Stimulated activated CD4-positive, alpha-beta T cell treated with anti-CD3 and anti-CD28 coated beads, Interleukin-1b, Interleukin-23, amount 100 ng/mL, for 24 hours (primary cell): ENCODE results near the gene NOL9.
A peak's percentile ranks its signal among the peaks of the same experiment; 100 is the strongest.

ENCODE experiments used
- DNase-seq, 4 experiments: peaks; one replicate each; pipeline ENCODE4 v3.0.0-alpha.2; 2020; ENCODE audit warnings: low read depth in 4 of 4, low spot score in 1 of 4

The NOL9 gene

DNA sequence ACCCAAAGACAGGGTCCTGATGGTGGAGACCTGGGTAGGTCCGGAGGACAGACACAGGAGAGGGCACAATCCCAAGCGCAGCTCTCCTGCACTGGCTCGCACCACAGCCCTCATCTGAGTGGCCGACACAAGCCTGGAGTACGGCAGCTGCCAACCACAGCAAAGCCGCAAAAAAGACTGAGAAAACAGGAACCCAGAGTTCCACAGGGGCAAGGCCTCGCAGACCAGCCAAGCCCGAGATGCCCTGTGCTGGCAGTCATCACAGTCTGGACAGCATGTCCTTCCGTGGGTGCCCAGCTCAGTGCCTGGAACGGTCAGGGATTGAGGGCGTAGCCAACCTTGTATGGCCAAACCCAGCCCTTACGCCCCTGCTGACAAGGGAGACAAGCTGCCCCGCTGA, 36.9 kb upstream of the NOL9 start:
- DNase-seq = no peak

GRCh38 chr1:6590046-6590445, 35.7 kb upstream of the NOL9 start:
- no peak for DNase-seq

- DNase-seq = no peak
These were observed 34.7 kb upstream of the NOL9 start for GRCh38 chr1:6588893-6589520.

GRCh38 chr1:6588128-6588892, 34.0 kb upstream of the NOL9 start:
- DNase-seq = no peak

- DNase-seq = no peak
These were observed 33.1 kb upstream of the NOL9 start for GRCh38 chr1:6587261-6588005.

- DNase-seq = no peak
These were observed 32.1 kb upstream of the NOL9 start for GRCh38 chr1:6586404-6586816.

- DNase-seq = no peak
These were observed 31.5 kb upstream of the NOL9 start for GRCh38 chr1:6585841-6586240.

DNA sequence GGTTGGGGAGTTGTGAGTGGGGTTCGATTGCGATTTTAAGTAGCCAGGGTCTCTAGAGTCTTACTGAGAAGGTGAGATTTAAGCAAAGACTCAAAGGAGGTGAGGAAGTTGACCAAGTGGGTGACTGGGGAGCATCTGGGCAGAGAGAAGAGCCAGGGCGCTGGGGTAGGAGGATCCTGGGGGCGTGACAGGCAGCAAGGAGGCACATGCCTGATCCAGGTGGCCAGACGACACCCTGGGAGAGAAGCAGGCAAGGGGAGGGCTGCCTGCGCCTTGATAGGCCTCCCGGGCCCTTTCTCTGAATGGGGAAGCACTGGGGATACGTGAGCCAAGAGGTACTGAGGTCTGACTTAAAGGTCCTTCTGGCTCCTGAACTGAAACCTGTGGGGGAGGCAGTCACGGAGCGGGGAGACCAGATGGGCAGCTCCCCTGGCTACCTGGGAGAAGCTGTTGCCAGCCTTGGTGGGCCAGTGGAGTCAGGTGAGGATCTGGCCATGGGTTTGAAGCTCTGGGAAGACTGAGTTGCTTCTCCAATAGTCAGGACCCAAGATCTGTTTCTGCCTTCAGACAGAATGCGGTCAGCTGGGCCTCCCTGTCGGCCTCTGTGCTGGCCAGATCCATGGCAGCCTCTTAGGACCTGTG, 30.9 kb upstream of the NOL9 start:
- no peak for DNase-seq

- DNase-seq = no peak
These were observed 30.1 kb upstream of the NOL9 start for GRCh38 chr1:6584126-6585080.

DNA sequence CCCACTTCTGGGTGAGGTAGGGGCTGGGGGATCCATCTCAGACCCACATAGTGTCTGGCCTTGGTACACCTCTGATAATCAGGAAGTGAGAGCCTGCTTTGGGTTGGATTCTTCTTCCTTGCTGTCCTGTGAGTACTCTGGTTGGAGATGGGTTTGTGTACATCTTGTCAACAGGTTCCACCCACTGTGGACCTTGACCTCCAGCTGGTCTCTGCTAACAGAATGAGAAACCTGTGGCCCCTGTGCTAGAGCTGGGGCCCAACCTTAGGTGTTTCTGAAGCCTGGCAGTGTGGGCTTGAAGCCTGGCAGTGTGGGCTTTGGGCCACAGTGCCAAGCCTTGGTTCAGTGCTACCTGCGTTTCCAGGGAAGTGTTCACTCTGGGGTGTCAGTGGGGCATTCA, 28.1 kb upstream of the NOL9 start:
- DNase-seq = no peak

GRCh38 chr1:6581561-6582305, 27.4 kb upstream of the NOL9 start:
- DNase-seq = no peak

GRCh38 chr1:6580593-6581409, 26.5 kb upstream of the NOL9 start:
- no peak for DNase-seq

- no peak for DNase-seq
These were observed 25.8 kb upstream of the NOL9 start for GRCh38 chr1:6580119-6580592.

GRCh38 chr1:6579374-6580118, 25.2 kb upstream of the NOL9 start, which contains the start of gene ZBTB48:
ZBTB48 (plus strand) TSS chr1:6579994; CDS start chr1:6580610, 616 bp downstream.
- peak; percentile 90 to 98 (median 94) for DNase-seq

DNA sequence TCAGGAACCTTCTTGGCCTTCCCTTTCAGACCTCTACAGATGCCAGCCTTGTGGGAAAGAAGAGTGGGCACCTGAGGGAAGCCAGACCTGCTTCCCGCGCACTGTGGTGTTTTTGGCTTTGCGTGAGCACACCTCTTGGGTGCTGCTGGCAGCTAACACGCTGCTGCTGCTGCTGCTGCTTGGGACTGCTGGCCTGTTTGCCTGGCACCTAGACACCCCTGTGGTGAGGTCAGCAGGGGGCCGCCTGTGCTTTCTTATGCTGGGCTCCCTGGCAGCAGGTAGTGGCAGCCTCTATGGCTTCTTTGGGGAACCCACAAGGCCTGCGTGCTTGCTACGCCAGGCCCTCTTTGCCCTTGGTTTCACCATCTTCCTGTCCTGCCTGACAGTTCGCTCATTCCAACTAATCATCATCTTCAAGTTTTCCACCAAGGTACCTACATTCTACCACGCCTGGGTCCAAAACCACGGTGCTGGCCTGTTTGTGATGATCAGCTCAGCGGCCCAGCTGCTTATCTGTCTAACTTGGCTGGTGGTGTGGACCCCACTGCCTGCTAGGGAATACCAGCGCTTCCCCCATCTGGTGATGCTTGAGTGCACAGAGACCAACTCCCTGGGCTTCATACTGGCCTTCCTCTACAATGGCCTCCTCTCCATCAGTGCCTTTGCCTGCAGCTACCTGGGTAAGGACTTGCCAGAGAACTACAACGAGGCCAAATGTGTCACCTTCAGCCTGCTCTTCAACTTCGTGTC, 24.5 kb upstream of the NOL9 start:
- no peak for DNase-seq

DNA sequence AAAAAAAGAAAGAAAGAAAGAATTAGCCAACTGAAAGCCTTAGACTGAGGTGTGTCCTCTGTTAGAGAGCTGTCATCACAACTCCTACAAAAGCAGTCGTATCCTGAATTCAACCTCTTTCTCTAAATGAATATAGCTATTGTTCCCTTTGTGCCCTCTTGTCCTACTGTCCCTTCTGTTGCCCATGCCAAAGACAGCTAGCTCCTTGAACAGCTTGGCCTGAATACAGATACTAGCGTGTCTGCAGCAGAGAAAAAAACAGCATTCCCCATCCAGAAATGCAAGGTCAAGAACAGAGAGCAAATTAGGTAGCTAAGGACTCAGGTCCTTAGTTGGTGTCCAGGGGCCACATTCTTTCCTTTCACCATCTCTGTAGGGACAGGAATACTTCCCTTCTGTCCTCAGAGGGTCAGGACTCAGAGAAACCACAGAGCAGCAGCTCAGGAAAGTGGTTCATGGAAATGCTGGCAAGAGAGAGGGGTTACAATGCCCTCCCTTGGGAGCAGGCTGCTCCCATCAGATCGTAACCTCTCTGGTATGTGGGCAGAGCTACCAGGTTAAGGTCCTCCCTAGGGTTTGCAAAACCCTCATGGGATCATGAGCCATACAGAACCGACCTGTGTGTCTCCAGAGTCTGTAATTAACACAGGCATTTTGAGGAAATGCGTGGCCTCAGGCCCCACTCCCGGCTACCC, 23.7 kb upstream of the NOL9 start:
- no peak for DNase-seq

DNA sequence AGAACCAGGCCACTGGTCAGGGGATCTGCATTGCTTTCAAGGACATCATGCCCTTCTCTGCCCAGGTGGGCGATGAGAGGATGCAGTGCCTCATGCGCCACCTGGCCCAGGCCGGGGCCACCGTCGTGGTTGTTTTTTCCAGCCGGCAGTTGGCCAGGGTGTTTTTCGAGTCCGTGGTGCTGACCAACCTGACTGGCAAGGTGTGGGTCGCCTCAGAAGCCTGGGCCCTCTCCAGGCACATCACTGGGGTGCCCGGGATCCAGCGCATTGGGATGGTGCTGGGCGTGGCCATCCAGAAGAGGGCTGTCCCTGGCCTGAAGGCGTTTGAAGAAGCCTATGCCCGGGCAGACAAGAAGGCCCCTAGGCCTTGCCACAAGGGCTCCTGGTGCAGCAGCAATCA, 20.5 kb upstream of the NOL9 start:
- DNase-seq = no peak
